NCI-H2081 treated with DMSO at 0.1 percent for 48 hours (cell line): ENCODE data around the gene ATP2B3.
"Not testable (repeated sequence)": the region's sequence is repeated elsewhere in the genome, so short reads cannot be mapped to it uniquely, and the experiment has no call there.

Source experiments
- DNase-seq: peaks from one replicate; lab custom pipeline; 2025; lab: John Stamatoyannopoulos, UW

The ATP2B3 gene

GRCh38 chrX:153595859-153596857, 78.7 kb downstream of the ATP2B3 start:
- DNase-seq, result no peak

GRCh38 chrX:153596981-153597750, 79.7 kb downstream of the ATP2B3 start:
- DNase-seq, result no peak

GRCh38 chrX:153598541-153599191, 81.2 kb downstream of the ATP2B3 start, which contains the start of gene CCNQ:
CCNQ (minus strand) TSS chrX:153599139; CDS start chrX:153599073, 66 bp downstream.
- no peak for DNase-seq

DNA sequence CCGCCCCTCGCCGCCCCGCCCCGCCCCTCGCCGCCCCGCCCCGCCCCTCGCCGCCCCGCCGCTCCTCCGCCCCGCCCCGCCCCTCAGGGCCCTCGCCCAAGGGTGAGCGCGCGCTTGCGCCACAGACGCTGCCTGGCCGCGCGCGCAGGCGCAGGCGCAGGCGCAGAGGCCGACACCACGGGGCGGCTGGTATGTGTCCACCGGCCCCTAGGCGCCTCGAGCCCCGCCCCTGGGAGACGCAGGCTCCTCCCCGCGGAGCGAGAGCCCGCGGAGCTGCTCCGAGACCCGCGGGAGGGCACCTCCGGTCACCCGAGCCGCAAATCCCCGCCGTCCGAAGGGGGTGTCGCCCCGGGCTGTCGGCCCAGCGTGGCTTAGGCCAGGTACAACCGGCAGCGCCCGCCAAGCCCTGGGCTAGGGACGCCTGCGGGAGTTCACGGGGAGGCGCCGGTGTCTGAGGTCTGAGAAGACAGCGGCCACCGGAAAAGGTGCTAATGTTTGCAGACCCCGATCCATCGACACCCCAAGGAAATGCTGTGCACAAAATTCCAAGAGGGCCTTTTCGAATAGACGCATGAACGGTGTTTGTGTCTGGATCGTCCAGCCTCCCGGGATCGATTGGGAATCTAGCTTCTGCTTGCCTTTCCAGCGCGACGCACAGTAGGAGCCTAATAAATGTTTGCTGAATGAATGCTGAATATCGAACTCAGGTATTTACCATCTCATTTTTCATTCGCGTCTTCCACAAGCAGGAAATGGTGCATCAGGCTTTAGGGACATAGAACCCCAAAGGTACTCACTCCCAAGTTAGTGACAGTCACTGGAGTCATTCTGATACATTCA, 82.0 kb downstream of the ATP2B3 start:
- DNase-seq, result no peak

GRCh38 chrX:153600032-153600373, 82.6 kb downstream of the ATP2B3 start:
- DNase-seq, result no peak

DNA sequence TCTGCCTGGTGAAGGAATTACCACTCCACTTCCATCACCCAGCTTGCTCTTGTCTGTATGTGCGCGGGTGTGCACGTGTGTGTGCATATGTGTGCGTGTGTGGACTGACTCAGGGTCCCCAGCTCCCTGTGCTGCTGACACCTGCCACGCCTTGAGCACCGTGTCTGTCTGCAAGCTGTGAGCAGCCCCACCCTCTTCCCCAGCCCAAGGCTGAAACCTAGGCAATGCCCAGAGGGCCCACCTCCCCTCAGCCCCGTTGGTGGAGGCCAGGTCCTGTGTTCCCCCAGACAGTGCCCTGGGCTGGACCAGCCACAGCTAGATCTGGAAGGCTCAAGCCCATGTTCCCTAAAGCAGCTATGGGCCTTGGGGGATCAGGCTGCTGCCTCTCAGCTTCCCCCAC, 83.5 kb downstream of the ATP2B3 start:
- no peak for DNase-seq

- no peak for DNase-seq
These were observed 84.2 kb downstream of the ATP2B3 start for GRCh38 chrX:153601511-153602110.

GRCh38 chrX:153602601-153603000, 85.2 kb downstream of the ATP2B3 start:
- DNase-seq, result no peak

GRCh38 chrX:153603131-153603656, 85.8 kb downstream of the ATP2B3 start:
- no peak for DNase-seq

- not testable (repeated sequence) for DNase-seq
These were observed 87.4 kb downstream of the ATP2B3 start for GRCh38 chrX:153604666-153605380.

DNA sequence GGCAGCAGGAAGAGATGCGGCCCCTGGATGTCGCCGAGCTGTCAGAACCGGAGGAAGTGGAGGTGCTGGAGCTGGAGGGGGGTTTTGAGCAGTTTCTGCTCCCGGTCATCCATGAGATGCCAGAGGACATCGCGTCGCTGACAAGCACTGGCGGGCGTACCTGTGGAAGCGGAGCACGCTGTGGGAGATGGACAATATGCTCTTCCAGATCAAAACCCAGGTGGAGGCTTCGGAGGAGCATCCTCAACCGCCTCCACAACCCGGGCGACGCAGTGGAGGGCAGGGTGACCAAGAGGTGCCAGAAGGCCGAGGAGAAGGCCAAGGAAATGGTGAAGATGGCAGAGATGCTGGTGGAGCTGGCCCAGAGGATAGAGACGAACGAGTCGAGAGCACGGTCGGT, 89.1 kb downstream of the ATP2B3 start:
- no peak for DNase-seq

DNA sequence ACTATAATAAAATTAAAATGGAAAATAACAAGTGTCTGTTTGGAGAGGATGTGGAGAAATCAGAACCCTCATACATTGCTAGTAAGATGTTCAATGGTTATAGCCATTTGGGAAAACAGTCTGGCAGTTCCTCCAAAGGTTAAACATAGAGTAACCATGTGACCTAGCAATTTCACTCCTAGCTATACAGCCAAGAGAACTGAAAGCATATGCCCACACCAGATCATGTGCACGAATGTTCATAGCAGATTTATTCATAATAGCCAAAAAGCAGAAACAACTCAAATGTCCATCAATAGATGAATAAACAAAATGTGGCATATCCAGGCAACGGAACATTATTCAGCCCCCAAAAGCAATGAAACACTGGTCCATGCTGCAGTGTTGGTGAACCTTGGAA, 90.9 kb downstream of the ATP2B3 start:
- no peak for DNase-seq

- DNase-seq, result no peak
These were observed 91.4 kb downstream of the ATP2B3 start for GRCh38 chrX:153608806-153609205.

- DNase-seq, result no peak
These were observed 92.7 kb downstream of the ATP2B3 start for GRCh38 chrX:153609917-153610835.

DNA sequence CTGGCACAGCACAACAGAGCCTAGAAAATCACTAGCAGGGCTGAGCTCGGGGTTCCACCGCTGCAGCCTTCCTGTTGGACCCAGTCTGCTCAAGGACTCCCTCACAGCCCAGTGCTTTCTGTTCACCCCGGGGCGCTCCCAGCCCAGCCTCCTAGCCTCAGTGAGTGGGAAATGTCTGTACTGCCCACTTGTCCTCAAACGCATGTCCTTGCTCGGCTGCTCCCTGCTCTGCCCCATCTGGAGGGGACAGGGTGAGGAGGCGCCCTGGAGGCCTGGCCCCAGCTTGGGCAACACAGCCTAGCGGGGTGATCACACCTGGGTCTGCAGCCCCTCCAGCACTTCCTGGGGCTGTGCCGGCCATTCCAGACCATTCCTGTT, 93.4 kb downstream of the ATP2B3 start:
- DNase-seq, result no peak

GRCh38 chrX:153611298-153612095, 94.1 kb downstream of the ATP2B3 start:
- no peak for DNase-seq

GRCh38 chrX:153612413-153612812, 95.0 kb downstream of the ATP2B3 start:
- DNase-seq, result no peak

GRCh38 chrX:153614818-153615217, 97.4 kb downstream of the ATP2B3 start:
- no peak for DNase-seq
